ENCODE data around the gene GANC.

GRCh38 chr15:42343596-42344232 is 70.7 kb downstream of the GANC start:
- TF ChIP-seq EP300 (IDR thresholded peaks at IDR 0.05): no peak
- TF ChIP-seq, protein P1, sequence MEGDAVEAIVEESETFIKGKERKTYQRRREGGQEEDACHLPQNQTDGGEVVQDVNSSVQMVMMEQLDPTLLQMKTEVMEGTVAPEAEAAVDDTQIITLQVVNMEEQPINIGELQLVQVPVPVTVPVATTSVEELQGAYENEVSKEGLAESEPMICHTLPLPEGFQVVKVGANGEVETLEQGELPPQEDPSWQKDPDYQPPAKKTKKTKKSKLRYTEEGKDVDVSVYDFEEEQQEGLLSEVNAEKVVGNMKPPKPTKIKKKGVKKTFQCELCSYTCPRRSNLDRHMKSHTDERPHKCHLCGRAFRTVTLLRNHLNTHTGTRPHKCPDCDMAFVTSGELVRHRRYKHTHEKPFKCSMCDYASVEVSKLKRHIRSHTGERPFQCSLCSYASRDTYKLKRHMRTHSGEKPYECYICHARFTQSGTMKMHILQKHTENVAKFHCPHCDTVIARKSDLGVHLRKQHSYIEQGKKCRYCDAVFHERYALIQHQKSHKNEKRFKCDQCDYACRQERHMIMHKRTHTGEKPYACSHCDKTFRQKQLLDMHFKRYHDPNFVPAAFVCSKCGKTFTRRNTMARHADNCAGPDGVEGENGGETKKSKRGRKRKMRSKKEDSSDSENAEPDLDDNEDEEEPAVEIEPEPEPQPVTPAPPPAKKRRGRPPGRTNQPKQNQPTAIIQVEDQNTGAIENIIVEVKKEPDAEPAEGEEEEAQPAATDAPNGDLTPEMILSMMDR (IDR thresholded peaks at IDR 0.05): no peak
- TF ChIP-seq POLR2AphosphoS5 (IDR thresholded peaks at IDR 0.05): no peak
